COLO668 (cell line): ENCODE measurements around the gene KHK.

ENCODE experiments used
- DNase-seq: peaks from one replicate; lab custom pipeline; 2025; ENCODE audit not compliant: unreplicated experiment; lab: John Stamatoyannopoulos, UW

Gene KHK

DNA sequence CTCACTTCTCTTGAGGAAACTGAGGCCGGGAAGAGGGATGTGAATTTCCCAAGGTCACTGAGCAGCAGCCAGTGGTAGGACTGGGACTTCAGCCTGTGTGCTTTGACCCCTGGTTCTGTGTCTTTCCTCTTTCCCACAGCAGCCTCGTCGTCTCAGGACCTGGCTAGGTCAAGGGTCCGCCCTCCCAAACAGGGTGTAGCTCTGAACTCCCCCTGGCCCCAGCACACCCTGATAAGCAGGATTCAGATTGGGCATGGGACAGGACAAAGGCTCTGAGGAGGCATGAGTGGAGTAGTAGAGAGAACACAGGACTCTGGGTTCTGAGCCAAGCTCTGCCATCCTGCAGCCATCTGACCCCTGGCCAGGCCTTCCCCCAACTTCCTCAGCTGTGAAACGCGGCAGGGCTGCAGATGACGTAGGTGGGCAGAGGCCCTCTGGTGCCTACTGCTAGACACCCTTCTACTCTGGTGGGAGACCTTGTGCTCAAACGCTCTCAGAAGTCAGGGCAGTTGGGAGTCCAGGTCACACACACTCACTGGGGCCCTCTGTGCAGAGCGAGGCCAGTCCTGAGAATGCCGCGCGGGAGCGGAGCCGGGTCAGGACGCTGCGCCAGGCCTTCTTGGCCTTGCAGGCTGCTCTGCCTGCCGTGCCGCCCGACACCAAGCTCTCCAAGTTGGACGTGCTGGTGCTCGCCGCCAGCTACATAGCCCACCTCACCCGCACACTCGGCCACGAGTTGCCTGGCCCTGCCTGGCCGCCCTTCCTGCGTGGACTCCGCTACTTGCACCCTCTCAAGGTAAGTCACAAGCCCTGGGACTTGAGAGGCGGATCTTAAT is 63.2 kb downstream of the KHK start:
- DNase-seq = no peak
